AG04449 (cell line): ENCODE data around the gene PTPN13.

Experiments used
- CTCF ChIA-PET: fragments of 350-600 bp; formaldehyde crosslinking; extraction: SDS; loops from one replicate; lab custom pipeline; 2021; ENCODE audit warnings: antibody characterized with exemption; lab: Yijun Ruan, JAX
- POLR2A ChIA-PET: fragments of 400-600, 350-600 bp; formaldehyde crosslinking; extraction: SDS; loops from one replicate; lab custom pipeline; 2020; ENCODE audit warnings: antibody characterized with exemption, inconsistent platforms; lab: Yijun Ruan, JAX
- DNase-seq: peaks from one replicate; pipeline ENCODE4 v3.0.0-alpha.2; 2010; ENCODE audit warnings: low read depth, low spot score
- H3K4me3 ChIP-seq: 2 replicates; pipeline ENCODE4 v1.5.1; 2011; ENCODE audit warnings: low read depth, mild to moderate bottlenecking, control low read depth, low read length
- TF ChIP-seq, protein P1 (sequence below): IDR thresholded peaks from one replicate; pipeline ENCODE4 v1.5.1; 2011; ENCODE audit warnings: mild to moderate bottlenecking, moderate library complexity, low read length, control low read depth, inconsistent platforms; ENCODE audit not compliant: insufficient read depth; ENCODE audit errors: missing control alignments

The PTPN13 gene

DNA sequence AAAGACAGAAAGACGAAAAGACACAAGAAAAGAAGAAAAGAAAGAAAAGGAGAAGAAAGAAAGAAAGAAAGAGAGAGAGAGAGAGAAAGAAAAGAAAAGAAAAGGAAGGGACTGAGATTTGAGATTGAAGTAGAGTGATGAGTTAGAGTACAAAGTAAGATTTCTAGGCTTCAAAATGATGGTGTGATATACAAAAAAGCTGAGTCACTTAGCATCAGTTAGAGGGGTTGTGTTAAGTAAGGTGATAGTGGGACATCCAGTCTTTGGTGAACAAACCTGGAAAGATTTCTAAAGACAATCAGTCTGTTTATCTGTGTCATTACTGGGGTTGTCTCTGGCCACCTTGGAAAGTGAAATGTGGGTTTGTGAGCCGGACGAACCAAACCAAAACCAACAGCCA, 241.6 kb downstream of the PTPN13 start:
- POLR2A ChIA-PET: interaction anchor here (1.0 kb wide), 1 partner anchor 17 kb away, joined by 3 read pairs; no protein-coding TSS in a partner anchor
- DNase-seq: no peak
- H3K4me3 ChIP-seq: no peak overlapping the region
- TF ChIP-seq, protein P1, sequence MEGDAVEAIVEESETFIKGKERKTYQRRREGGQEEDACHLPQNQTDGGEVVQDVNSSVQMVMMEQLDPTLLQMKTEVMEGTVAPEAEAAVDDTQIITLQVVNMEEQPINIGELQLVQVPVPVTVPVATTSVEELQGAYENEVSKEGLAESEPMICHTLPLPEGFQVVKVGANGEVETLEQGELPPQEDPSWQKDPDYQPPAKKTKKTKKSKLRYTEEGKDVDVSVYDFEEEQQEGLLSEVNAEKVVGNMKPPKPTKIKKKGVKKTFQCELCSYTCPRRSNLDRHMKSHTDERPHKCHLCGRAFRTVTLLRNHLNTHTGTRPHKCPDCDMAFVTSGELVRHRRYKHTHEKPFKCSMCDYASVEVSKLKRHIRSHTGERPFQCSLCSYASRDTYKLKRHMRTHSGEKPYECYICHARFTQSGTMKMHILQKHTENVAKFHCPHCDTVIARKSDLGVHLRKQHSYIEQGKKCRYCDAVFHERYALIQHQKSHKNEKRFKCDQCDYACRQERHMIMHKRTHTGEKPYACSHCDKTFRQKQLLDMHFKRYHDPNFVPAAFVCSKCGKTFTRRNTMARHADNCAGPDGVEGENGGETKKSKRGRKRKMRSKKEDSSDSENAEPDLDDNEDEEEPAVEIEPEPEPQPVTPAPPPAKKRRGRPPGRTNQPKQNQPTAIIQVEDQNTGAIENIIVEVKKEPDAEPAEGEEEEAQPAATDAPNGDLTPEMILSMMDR: no peak
- CTCF ChIA-PET: no interaction called here

DNA sequence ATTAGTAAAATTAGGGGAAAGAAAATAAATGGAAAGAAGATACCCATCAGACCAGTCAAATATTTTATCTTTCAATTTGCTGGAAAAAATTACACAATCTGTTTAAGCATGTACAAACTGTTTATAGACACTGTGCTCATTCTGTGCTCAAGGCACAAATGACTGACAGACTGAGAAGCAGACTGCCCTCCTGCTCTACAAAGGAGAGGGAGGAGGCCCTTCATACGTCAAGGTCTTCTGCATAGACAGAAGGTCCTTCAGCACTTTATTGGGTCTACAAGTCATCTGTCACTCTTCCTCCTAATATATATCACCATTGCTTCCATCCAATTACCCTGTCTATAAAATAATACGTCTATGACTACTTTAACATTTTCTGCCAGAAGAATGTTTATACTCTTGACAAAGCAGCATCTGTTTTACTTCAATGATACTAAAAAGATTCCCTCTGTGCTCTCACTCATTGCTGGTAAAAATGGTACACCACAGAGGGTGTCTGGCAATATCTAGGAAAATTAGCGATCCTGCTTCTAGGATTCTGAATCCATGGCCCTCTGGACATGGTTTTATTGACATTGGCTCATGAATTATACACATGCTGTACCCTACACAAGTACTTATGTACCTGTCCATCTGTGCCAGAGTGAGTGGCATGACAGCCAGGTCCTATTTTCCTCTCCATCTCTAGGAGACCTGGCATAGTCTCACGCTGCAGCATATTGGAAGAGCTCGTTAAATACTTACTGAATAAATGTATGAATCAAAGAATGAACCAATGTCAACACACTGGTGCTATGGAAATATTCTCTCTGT, 243.8 kb downstream of the PTPN13 start:
- TF ChIP-seq, protein P1: no peak
- H3K4me3 ChIP-seq: no peak overlapping the region
- no peak for DNase-seq
- CTCF ChIA-PET: no interaction called here
- POLR2A ChIA-PET: no interaction called here

DNA sequence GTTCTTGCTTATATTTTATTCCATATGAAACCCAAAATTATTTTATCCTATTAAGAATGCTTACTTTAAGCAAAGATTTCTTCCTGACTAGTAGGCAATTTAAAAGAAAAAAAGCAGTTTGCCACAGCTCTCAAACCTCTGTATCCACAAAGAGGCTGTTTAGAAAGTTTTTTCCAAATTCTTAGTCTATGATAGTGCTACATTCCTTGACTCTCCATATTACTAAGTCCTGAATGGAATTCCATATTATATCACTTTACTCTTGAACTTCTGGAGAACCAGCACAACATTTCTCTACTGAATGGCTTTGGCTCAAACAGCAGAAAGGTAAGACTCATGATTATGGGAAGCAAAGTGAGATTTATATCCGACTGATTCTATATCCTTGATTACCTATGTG, 246.7 kb downstream of the PTPN13 start:
- POLR2A ChIA-PET: interaction anchor here (1.4 kb wide), 1 partner anchor 9 kb away, joined by 5 read pairs; no protein-coding TSS in a partner anchor
- TF ChIP-seq, protein P1: no peak
- CTCF ChIA-PET: no interaction called here
- H3K4me3 ChIP-seq: no peak overlapping the region
- no peak for DNase-seq

DNA sequence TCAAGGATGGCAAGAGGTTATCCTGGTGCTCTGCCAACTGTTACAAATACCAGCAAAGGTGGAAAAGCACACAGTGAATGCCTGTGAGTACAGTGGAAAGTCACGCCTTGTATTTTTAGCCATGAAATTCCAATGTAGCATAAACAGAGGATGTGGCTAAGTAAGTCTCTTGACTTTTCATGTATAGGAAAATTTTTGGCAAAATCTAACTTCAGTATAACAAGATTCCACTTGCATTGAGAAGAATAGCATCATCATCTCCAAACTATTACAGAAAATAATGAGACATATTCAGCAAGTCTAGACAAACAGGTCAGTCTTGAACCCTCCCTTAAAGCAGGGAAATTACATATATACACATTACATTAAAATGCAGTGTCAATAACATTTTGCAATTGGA, 247.2 kb downstream of the PTPN13 start:
- DNase-seq: no peak
- TF ChIP-seq, protein P1: no peak
- no peak overlapping the region for H3K4me3 ChIP-seq
- CTCF ChIA-PET: no interaction called here
- POLR2A ChIA-PET: no interaction called here

DNA sequence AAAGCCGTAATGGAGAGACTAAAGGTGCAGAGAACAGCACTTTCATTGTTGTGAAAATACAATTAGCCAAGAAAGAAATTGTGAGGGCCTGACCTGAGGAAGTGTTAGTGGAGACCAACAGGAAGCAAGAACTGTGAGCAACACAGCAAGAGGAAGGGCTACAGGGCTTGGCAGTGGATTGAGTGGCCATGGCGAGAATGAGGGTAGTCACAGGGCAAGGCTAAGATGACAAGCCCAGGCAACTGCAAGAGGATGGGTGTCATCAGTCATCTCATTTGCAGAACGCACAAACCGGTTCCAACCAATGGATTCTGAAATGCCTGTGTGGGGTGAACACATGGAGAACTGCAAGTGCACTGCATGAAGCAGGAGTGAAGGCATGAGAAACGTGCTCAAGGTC, 251.5 kb downstream of the PTPN13 start:
- TF ChIP-seq, protein P1: no peak
- no peak overlapping the region for H3K4me3 ChIP-seq
- no peak for DNase-seq
- POLR2A ChIA-PET: no interaction called here
- CTCF ChIA-PET: no interaction called here

DNA sequence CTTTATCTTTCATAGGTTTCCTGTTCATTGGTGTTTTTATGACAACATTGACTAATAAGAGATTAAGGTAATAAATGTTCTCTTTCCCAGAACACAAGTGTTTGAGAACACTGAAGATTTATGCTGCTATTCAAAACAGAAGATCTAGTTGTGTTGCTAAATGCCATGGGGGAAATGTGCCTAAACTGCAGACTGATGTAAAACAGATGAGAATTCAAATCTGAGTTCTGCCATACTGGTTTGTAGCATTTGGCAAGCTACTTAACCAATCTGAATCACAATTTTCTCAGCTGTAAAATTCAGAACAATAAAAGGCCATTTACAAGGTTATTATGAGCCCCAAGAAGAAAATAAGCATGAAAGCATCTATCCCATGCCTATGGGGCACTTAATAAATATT, 252.8 kb downstream of the PTPN13 start:
- no peak for DNase-seq
- TF ChIP-seq, protein P1: no peak
- ChIA-PET CTCF (interaction anchor here (1.1 kb wide), 1 partner anchor 324 kb away, joined by 3 read pairs; no protein-coding TSS in a partner anchor), POLR2A (no interaction called here)
- H3K4me3 ChIP-seq: no peak overlapping the region
